Karpas-422 (cell line): ENCODE data around the gene LRPAP1. TPM values are rescaled to one million over a fixed set of nuclear protein-coding genes. Genes with fewer than 3 reads are reported as not detected.
"Not testable (repeated sequence)": the region's sequence is repeated elsewhere in the genome, so short reads cannot be mapped to it uniquely, and the experiment has no call there.

Experiments
- DNase-seq: peaks from one replicate; pipeline ENCODE4 v3.0.0-alpha.2; 2015
- H2AFZ ChIP-seq: fragments of 200-600 bp; sonication (generic); 2 replicates; pipeline ENCODE4 v1.6.1; 2014; ENCODE audit warnings: antibody characterized with exemption, low read length, mixed read lengths
- H3K27ac ChIP-seq: fragments of 200-600 bp; sonication (generic); 2 replicates; pipeline ENCODE4 v1.5.1; 2014; ENCODE audit warnings: mild to moderate bottlenecking, low read length, moderate library complexity
- H3K27me3 ChIP-seq: fragments of 200-600 bp; sonication (generic); 2 replicates; pipeline ENCODE4 v1.6.1; 2014; ENCODE audit warnings: low read length, mixed read lengths
- H3K36me3 ChIP-seq: fragments of 200-600 bp; sonication (generic); 2 replicates; pipeline ENCODE4 v1.6.1; 2014; ENCODE audit warnings: low read length, mixed read lengths; ENCODE audit not compliant: insufficient read depth
- H3K4me1 ChIP-seq: fragments of 200-600 bp; sonication (generic); 2 replicates; pipeline ENCODE4 v1.6.1; 2014; ENCODE audit warnings: mild to moderate bottlenecking, low read length, mixed read lengths
- H3K4me2 ChIP-seq: fragments of 200-600 bp; sonication (generic); 2 replicates; pipeline ENCODE4 v1.6.1; 2014; ENCODE audit warnings: low read length, low read depth, mild to moderate bottlenecking; ENCODE audit not compliant: poor library complexity, severe bottlenecking
- H3K4me3 ChIP-seq: fragments of 200-600 bp; sonication (generic); 2 replicates; pipeline ENCODE4 v1.5.1; 2014; ENCODE audit warnings: mild to moderate bottlenecking, antibody characterized with exemption, low read length, mixed read lengths
- H3K79me2 ChIP-seq: fragments of 200-600 bp; sonication (generic); 2 replicates; pipeline ENCODE4 v1.6.1; 2014; ENCODE audit warnings: mild to moderate bottlenecking, low read length, mixed read lengths
- H3K9ac ChIP-seq: fragments of 200-600 bp; sonication (generic); 2 replicates; pipeline ENCODE4 v1.6.0; 2014; ENCODE audit warnings: low read length
- H3K9me2 ChIP-seq: fragments of 200-600 bp; sonication (generic), shearing (Covaris generic); replicated peaks from 2 replicates; pipeline ENCODE4 v1.6.0; 2014; ENCODE audit warnings: mild to moderate bottlenecking, low read length, moderate library complexity; ENCODE audit not compliant: insufficient read depth
- H3K9me3 ChIP-seq: fragments of 300-700, 200-600 bp; sonication (generic); 2 replicates; pipeline ENCODE4 v1.6.1; 2014; ENCODE audit warnings: low read length, mixed read lengths
- H4K20me1 ChIP-seq: fragments of 200-600 bp; sonication (generic); 2 replicates; pipeline ENCODE4 v1.6.1; 2014; ENCODE audit warnings: mild to moderate bottlenecking, antibody characterized with exemption, low read length, low read depth; ENCODE audit not compliant: insufficient read depth
- total RNA-seq: library from RNA; depleted of rRNA; stranded (reverse); fragments of >200 nt; shearing (Covaris generic); gene quantifications from 2 replicates; pipeline ENCODE4 v1.2.3, GENCODE V29; 2014; ENCODE audit warnings: low replicate concordance

The LRPAP1 gene
- total RNA-seq, 1 experiment from 2014 or later = 15.3 TPM

DNA sequence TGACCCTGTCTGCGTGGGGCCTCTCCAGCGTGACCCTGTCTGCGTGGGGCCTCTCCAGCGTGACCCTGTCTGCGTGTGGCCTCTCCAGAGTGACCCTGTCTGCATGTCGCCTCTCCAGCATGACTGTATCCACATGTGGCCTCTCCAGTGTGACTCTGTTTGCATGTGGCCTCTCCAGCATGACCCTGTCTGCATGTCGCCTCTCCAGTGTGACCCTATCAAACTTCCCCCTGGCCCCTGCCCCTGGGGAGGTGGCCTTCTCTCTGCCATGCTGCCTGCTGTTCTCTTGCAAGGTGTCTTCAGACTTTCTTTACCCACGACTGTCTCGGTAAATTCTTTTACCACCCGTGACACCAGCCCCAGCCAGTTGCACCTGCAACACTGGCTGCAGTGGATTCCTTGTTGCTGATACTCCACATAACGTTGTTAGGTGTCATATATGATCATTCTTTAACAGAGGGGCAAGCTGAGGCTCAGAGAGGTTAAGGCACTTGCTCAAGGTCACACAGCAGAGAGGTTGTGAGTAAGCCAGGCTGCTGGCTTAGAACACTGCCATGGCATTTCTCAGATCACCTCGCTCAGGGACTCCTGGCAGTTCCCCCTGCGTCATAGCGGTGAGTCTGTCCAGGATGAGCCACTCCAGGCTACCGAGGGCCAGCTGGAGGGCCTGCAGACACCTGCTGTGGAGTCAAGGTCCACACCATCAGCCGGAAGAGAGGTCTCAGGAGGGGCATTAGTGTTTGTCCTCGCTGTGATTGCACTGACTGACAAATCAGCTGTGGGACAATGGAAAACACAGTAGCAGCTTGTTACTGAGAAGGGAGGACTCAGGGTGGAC lies 25.7 kb upstream of the LRPAP1 start:
- H3K36me3 ChIP-seq, H3K27me3 ChIP-seq, H3K4me2 ChIP-seq, H3K79me2 ChIP-seq, H3K9ac ChIP-seq, H3K9me3 ChIP-seq, H3K4me1 ChIP-seq, H3K27ac ChIP-seq, H2AFZ ChIP-seq, H4K20me1 ChIP-seq, DNase-seq, H3K4me3 ChIP-seq, H3K9me2 ChIP-seq: not testable (repeated sequence)

DNA sequence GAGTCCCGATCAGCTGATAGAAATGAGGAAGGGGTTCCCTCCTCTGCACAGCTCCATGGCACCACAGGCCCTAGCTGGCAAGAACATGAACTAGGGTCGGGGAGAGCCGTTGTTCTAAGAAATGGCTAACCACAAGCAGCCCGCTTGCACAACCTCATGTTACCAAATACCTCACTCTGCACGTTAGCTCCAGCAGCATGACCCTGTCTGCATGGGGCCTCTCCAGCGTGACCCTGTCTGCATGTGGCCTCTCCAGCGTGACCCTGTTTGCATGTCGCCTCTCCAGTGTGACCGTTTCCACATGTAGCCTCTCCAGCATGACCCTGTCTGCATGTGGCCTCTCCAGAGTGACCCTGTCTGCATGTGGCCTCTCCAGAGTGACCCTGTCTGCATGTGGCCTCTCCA lies 24.9 kb upstream of the LRPAP1 start:
- H3K27ac ChIP-seq, H3K4me2 ChIP-seq, H3K36me3 ChIP-seq, H2AFZ ChIP-seq, DNase-seq, H3K9me3 ChIP-seq, H3K9me2 ChIP-seq, H3K4me3 ChIP-seq, H3K9ac ChIP-seq, H3K4me1 ChIP-seq, H3K27me3 ChIP-seq, H4K20me1 ChIP-seq, H3K79me2 ChIP-seq: not testable (repeated sequence)

DNA sequence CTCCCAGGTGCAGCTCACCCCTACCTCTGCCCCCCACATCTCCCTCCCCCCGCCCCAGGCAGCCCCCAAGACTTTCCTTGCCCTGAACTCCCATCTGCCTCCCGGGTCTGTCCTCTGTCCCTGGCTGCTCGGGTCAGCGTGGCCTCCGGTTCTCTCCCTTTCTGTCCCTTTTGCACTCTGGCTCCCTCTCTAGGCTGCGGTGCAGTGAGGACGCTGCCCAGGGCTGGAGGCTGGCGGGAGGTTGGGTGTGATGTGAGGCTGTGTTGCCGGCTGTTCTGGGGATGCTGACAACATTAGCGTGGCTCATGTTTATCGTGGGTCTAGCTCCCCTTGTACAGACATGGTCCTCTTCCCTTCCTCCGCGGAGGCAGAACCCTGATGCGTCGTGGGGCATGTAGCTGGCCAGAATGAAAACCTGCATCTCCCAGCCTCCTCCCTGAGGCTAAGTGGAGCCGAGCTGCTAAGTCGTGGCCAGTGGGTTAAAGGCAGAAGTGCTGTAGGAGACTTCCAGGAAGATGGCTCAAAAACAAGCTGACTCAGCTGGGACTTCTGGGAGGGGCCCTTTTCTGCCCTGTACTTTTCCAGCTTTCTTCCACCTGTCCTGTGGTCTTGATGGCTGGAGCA lies 24.1 kb upstream of the LRPAP1 start:
- not testable (repeated sequence) for H3K36me3 ChIP-seq, H3K9ac ChIP-seq, H3K4me1 ChIP-seq, H4K20me1 ChIP-seq, H2AFZ ChIP-seq, H3K27ac ChIP-seq, H3K27me3 ChIP-seq, DNase-seq, H3K9me3 ChIP-seq, H3K4me3 ChIP-seq, H3K4me2 ChIP-seq, H3K9me2 ChIP-seq, H3K79me2 ChIP-seq

DNA sequence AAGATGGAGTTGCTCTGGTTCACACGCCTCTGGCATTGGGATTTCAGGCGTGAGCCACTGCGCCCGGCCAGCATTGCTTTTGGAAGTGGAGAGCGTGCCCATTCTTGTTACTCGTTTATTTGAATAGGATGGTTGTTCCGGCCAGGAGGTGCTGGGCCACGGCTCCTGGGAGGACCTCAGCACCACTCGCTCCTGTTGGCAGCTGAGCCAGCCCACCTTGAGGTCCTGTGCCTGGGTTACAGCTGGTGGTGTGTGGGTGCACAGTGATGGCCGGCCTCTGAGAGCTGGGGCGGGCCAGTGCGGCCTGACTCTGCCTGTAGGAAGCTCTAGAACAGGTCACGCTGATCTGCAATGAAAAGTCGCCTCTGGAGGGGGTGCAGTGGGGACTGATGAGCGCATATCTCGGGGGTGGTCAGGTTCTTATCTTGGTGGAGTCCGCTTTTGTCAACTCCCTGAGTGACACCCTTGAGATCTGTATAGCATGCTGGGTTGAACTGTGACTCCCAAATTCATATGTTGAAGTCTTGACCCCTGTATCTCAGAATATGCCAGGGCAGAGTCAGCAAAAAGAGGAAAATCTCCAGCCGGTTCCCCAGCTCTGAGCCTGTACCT lies 23.3 kb upstream of the LRPAP1 start:
- H3K9me3 ChIP-seq, H3K4me2 ChIP-seq, H3K9ac ChIP-seq, H3K36me3 ChIP-seq, H3K79me2 ChIP-seq, H3K27me3 ChIP-seq, DNase-seq, H2AFZ ChIP-seq, H3K4me1 ChIP-seq, H4K20me1 ChIP-seq, H3K27ac ChIP-seq, H3K9me2 ChIP-seq, H3K4me3 ChIP-seq: not testable (repeated sequence)

DNA sequence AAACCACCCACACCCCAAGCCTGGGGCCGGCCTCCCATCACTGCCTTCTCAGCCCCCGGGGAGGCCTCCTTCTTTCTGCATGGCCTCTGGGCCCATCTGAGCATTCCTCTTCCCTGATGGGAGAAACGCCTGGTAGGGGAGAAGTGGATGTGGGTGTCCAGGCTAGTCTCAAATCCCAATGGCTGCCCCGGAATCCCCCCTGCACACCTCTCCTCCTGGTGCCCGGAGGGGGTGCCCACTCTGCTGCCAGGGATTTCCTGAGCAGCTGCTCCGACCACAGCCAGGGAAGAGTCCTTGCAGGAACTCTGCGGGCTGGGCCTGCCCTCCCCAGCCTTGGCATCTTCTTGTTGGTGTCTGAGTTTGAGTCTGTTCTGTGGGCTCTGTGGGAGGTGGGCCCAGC lies 19.1 kb upstream of the LRPAP1 start:
- not testable (repeated sequence) for H3K4me3 ChIP-seq, H2AFZ ChIP-seq, H3K9me2 ChIP-seq, H3K4me1 ChIP-seq, H3K79me2 ChIP-seq, H3K27ac ChIP-seq, H4K20me1 ChIP-seq, DNase-seq, H3K36me3 ChIP-seq, H3K9ac ChIP-seq, H3K4me2 ChIP-seq, H3K9me3 ChIP-seq, H3K27me3 ChIP-seq

DNA sequence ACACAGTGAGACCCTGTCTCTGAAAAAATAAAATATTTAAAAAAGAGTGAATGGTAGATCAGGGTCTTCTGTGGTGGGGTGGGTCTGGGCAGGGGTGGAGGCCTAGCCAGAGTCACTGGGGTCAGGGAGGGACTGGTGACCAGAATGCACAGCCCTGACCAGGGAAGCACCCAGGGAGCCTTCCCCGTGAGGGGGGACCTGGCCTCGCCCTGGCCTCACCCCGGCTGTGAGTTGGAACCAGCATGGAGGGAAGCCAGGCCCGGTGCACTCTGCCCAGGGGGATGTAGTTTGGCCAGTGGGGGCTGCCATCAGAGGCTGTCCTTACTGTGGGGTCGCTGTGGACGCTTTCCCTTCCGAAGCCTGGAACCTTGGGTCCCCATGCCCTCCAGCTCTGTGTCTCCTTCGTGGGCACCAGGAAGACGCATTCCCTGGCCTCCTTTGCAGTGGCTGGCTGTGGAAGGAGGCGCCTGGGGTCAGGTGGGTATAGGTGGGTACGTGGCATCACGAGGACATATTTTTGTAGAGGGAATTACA lies 18.6 kb upstream of the LRPAP1 start:
- not testable (repeated sequence) for H3K27me3 ChIP-seq, DNase-seq, H3K4me2 ChIP-seq, H4K20me1 ChIP-seq, H3K4me1 ChIP-seq, H3K9ac ChIP-seq, H3K27ac ChIP-seq, H3K9me2 ChIP-seq, H2AFZ ChIP-seq, H3K36me3 ChIP-seq, H3K79me2 ChIP-seq, H3K9me3 ChIP-seq, H3K4me3 ChIP-seq

DNA sequence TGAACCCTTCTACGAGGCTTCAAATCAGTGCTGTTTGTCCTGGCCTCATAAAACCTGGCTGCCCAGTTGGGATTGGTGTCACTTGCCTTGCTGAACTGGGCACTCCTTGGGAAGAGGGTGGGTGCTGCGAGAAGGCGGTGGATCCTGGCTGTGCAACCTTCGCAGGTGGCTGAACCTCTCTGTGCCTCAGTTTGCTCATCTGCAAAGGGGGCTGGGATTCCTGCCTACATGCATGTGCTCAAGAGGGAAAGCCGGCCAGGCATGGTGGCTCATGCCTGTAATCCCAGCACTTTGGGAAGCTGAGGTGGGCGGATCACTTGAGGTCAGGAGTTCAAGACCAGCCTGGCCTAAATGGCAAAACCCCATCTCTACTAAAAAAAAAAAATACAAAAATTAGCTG lies 17.8 kb upstream of the LRPAP1 start:
- not testable (repeated sequence) for H3K4me3 ChIP-seq, H4K20me1 ChIP-seq, H2AFZ ChIP-seq, H3K9me2 ChIP-seq, H3K9ac ChIP-seq, H3K4me2 ChIP-seq, H3K27me3 ChIP-seq, H3K36me3 ChIP-seq, H3K27ac ChIP-seq, H3K4me1 ChIP-seq, DNase-seq, H3K9me3 ChIP-seq, H3K79me2 ChIP-seq

DNA sequence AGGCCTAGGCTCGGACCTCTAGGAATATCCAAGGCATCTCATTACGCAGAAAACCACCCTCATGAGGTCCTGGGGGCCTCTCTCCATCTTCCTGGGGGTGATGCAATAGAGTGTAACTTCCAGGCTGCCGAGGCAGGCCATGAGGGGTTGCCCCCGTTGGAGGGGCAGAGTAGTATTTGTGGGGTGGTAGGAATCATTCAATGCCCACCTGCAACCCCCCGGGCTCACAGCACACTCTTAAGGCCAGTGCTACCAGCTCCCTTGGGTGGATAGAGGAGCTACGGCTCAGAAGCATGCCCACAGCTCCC lies 17.4 kb upstream of the LRPAP1 start:
- DNase-seq, H4K20me1 ChIP-seq: not testable (repeated sequence)

More for the DNA sequence above, 17.4 kb upstream of the LRPAP1 start:
- H3K9me3 ChIP-seq, H3K9ac ChIP-seq, H3K36me3 ChIP-seq, H3K79me2 ChIP-seq, H3K27ac ChIP-seq, H3K9me2 ChIP-seq, H2AFZ ChIP-seq, H3K4me3 ChIP-seq, H3K4me1 ChIP-seq, H3K4me2 ChIP-seq, H3K27me3 ChIP-seq: not testable (repeated sequence)
